Fibroblast of lung (primary cell): ENCODE results near the gene PLEKHA4. TPM values are rescaled to one million over a fixed set of nuclear protein-coding genes. Genes with fewer than 3 reads are reported as not detected.
A peak's percentile ranks its signal among the peaks of the same experiment; 100 is the strongest.

ENCODE experiments used
- DNase-seq, 2 donors: peaks; one replicate each; pipeline versions ENCODE4 v3.0.0 to v3.0.0-alpha.2; 2010; ENCODE audit warnings: low read depth in 2 of 2
- H2AFZ ChIP-seq: 2 replicates; pipeline ENCODE4 v1.5.1; 2012; ENCODE audit warnings: low read length, control low read depth, inconsistent platforms
- H3K27ac ChIP-seq: 2 replicates; pipeline ENCODE4 v1.5.1; 2011; ENCODE audit warnings: low read length, control low read depth; ENCODE audit not compliant: insufficient read depth
- H3K27me3 ChIP-seq: 2 replicates; pipeline ENCODE4 v1.5.1; 2011; ENCODE audit warnings: mild to moderate bottlenecking, low read length; ENCODE audit not compliant: control insufficient read depth, insufficient read depth
- H3K36me3 ChIP-seq: 2 replicates; pipeline ENCODE4 v1.5.1; 2011; ENCODE audit warnings: low read length; ENCODE audit not compliant: control insufficient read depth, insufficient read depth
- H3K4me1 ChIP-seq: 2 replicates; pipeline ENCODE4 v1.5.1; 2011; ENCODE audit warnings: low read length; ENCODE audit not compliant: control insufficient read depth, insufficient read depth; ENCODE audit errors: extremely low read depth
- H3K4me2 ChIP-seq: 2 replicates; pipeline ENCODE4 v1.5.1; 2011; ENCODE audit warnings: low read length, control low read depth; ENCODE audit not compliant: insufficient read depth; ENCODE audit errors: extremely low read depth
- H3K4me3 ChIP-seq, 4 experiments: fragments of 200-600 bp in 1 of 4; sonication (generic) in 1 of 4; replicated peaks in 1 of 4; 2 replicates each; pipeline ENCODE4 v1.5.1; 2011 to 2016; ENCODE audit warnings: low read length in 4 of 4, low read depth in 3 of 4, mild to moderate bottlenecking in 3 of 4, control low read depth in 2 of 4, inconsistent platforms in 1 of 4, mixed read lengths in 1 of 4; ENCODE audit not compliant: insufficient read depth in 1 of 4; ENCODE audit errors: control extremely low read depth in 1 of 4
- H3K79me2 ChIP-seq: 2 replicates; pipeline ENCODE4 v1.5.1; 2012; ENCODE audit warnings: mild to moderate bottlenecking, low read length, inconsistent platforms; ENCODE audit not compliant: control insufficient read depth, insufficient read depth
- H3K9ac ChIP-seq: 2 replicates; pipeline ENCODE4 v1.5.1; 2011; ENCODE audit warnings: mild to moderate bottlenecking, low read length, control low read depth; ENCODE audit not compliant: insufficient read depth
- H3K9me3 ChIP-seq: 2 replicates; pipeline ENCODE4 v1.5.1; 2012; ENCODE audit warnings: low read depth, low read length; ENCODE audit not compliant: control insufficient read depth, insufficient read depth
- H4K20me1 ChIP-seq: 2 replicates; pipeline ENCODE4 v1.5.1; 2011; ENCODE audit warnings: low read length; ENCODE audit not compliant: control insufficient read depth, insufficient read depth; ENCODE audit errors: extremely low read depth
- EZH2 ChIP-seq: IDR thresholded peaks from 2 replicates; pipeline ENCODE4 v1.5.1; 2012; ENCODE audit warnings: low read length, control low read depth, mild to moderate bottlenecking; ENCODE audit errors: missing control alignments
- polyA plus RNA-seq, 2 donors: library from polyadenylated mRNA; depleted of rRNA in 1 of 2; stranded (reverse) in 1 of 2; unstranded in 1 of 2; fragments of >200 nt; gene quantifications; 2 replicates each; pipeline ENCODE4 v1.2.1, GENCODE V29; 2011 to 2012; ENCODE audit warnings: missing spikeins in 1 of 2
- total RNA-seq: library from RNA; depleted of rRNA; stranded (reverse); fragments of >200 nt; gene quantifications from 2 replicates; pipeline ENCODE4 v1.2.1, GENCODE V29; 2014
- TF ChIP-seq, protein P1 (sequence below), 2 donors: IDR thresholded peaks in 1 of 2; conservative IDR thresholded peaks in 1 of 2; 1 replicate in 1 of 2; 2 replicates in 1 of 2; pipeline ENCODE4 v1.5.1; 2011 to 2012; ENCODE audit warnings: low read length in 2 of 2, control low read depth in 1 of 2, inconsistent platforms in 1 of 2, low read depth in 1 of 2, mild to moderate bottlenecking in 1 of 2

Gene PLEKHA4
- total and polyA plus RNA-seq, 2 donors (not counting 1 experiment from before 2014, with no cell fraction given) = 6.6 to 20.0 TPM

DNA sequence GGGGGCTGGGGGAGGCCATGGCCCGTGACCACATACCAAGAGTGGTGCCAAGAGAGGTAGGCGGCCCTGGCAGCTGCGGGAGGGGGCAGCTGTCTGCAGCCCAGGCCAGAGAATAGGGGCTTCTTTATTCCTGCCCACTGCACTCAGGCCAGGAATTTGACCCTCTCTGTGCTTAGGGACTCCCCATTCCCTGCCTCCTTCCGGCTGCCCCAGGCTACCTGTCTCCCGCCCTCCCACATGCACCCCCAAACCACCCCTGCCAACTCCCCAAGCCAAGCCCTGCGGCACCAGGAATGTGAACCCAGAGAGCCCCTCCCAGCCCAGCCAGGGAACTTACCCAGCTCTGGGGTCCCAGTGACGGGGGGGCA is 687 bp downstream of the PLEKHA4 start:
- peak overlapping the region; percentile 94 for H3K4me2 ChIP-seq
- no peaks in the 10 kb centered on the region for H3K9me3 ChIP-seq
- H4K20me1 ChIP-seq = no peaks in the 10 kb centered on the region
- peak overlapping the region; percentile 86 for H3K27ac ChIP-seq
- TF ChIP-seq EZH2 = no peak
- TF ChIP-seq, protein P1, sequence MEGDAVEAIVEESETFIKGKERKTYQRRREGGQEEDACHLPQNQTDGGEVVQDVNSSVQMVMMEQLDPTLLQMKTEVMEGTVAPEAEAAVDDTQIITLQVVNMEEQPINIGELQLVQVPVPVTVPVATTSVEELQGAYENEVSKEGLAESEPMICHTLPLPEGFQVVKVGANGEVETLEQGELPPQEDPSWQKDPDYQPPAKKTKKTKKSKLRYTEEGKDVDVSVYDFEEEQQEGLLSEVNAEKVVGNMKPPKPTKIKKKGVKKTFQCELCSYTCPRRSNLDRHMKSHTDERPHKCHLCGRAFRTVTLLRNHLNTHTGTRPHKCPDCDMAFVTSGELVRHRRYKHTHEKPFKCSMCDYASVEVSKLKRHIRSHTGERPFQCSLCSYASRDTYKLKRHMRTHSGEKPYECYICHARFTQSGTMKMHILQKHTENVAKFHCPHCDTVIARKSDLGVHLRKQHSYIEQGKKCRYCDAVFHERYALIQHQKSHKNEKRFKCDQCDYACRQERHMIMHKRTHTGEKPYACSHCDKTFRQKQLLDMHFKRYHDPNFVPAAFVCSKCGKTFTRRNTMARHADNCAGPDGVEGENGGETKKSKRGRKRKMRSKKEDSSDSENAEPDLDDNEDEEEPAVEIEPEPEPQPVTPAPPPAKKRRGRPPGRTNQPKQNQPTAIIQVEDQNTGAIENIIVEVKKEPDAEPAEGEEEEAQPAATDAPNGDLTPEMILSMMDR (conservative IDR thresholded peaks at IDR 0.05 in 1 of 2, IDR thresholded peaks at IDR 0.05 in 1 of 2; ENCODE audit: low read depth in 1 of 2, low read length in 2 of 2) = no peak
- no peak for DNase-seq
- H3K9ac ChIP-seq = peak overlapping the region; percentile 60
- peaks cover 10% of the 10 kb centered on the region for H3K36me3 ChIP-seq
- H3K4me1 ChIP-seq = peaks cover 7% of the 10 kb centered on the region
- no peaks in the 10 kb centered on the region for H3K27me3 ChIP-seq
- peak overlapping the region; percentile 67 for H2AFZ ChIP-seq
- H3K79me2 ChIP-seq = peaks cover 24% of the 10 kb centered on the region
- H3K4me3 ChIP-seq = peak overlapping the region; percentile 64 to 77 (median 68)

DNA sequence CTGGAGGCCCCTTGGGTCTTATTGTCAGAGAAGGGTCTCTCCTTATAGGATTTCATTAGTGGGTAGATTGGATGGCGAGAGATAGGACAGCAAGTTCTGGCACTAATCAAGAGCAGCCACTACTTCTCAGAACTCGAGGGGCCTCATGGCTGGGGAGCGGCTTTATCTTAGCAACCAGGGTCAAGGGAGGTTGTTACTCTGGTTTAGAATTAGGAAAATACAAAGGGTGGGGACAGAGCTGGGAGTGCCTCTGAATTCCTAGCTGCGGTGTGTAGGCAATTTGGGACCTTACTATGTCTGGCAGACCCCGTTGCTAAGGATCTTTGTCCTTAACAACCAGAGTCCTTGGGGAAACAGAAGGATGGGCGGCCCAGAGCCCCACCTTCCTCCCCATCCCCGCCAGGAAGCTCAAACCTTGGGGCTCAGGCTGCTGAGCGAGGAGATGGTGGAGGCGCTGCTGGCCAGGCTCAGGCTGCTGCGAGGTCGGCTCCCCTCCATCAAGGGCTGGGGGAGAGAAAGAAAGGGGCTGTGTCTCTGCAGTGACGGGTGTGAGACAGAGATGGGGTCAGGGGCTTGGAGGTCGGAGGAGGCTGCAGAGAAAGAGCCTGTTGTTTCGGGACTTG is 1.2 kb downstream of the PLEKHA4 start:
- Histone ChIP-seq H3K79me2 (peaks cover 19% of the 10 kb centered on the region), H3K4me3 (peak overlapping the region; percentile 64 to 77 (median 68)), H4K20me1 (no peaks in the 10 kb centered on the region), H3K36me3 (peaks cover 10% of the 10 kb centered on the region), H3K4me2 (peak overlapping the region; percentile 94), H3K9me3 (no peaks in the 10 kb centered on the region), H3K9ac (peak overlapping the region; percentile 60), H3K27me3 (no peaks in the 10 kb centered on the region), H2AFZ (no peak overlapping the region), H3K27ac (peak overlapping the region; percentile 86), H3K4me1 (peaks cover 7% of the 10 kb centered on the region)
- TF ChIP-seq, protein P1 (conservative IDR thresholded peaks at IDR 0.05 in 1 of 2, IDR thresholded peaks at IDR 0.05 in 1 of 2; ENCODE audit: low read depth in 1 of 2, low read length in 2 of 2) = no peak
- TF ChIP-seq EZH2 = no peak
- no peak for DNase-seq

DNA sequence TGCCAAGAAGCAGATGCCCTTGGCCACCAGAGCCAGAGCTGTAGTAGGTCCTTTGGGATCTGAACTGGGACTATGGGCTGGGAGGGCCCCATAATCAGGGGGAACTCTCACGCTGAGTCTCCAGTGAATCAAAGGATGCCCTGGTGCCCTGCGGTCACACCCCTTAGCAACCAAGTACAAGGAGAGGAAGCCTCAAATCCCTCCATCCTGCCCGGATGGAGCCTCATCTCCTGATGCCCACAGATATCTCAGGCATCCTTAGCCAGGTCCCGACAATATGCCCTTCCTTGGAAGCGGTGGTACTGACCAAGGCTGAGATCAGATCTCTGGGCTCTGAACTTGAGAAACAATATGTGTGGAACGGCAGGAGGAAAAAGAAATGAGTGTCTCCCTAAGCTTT is 1.7 kb downstream of the PLEKHA4 start:
- peak overlapping the region; percentile 94 for H3K4me2 ChIP-seq
- no peak overlapping the region for H2AFZ ChIP-seq
- H3K36me3 ChIP-seq = peaks cover 10% of the 10 kb centered on the region
- H3K4me3 ChIP-seq = peak overlapping the region; percentile 64 to 77 (median 68)
- H3K27ac ChIP-seq = peak overlapping the region; percentile 86
- H3K27me3 ChIP-seq = no peaks in the 10 kb centered on the region
- H4K20me1 ChIP-seq = no peaks in the 10 kb centered on the region
- DNase-seq = no peak
- H3K4me1 ChIP-seq = peaks cover 7% of the 10 kb centered on the region
- no peak for TF ChIP-seq EZH2
- TF ChIP-seq, protein P1 (conservative IDR thresholded peaks at IDR 0.05 in 1 of 2, IDR thresholded peaks at IDR 0.05 in 1 of 2; ENCODE audit: low read depth in 1 of 2, low read length in 2 of 2) = no peak
- H3K79me2 ChIP-seq = peaks cover 19% of the 10 kb centered on the region
- H3K9me3 ChIP-seq = no peaks in the 10 kb centered on the region
- no peak overlapping the region for H3K9ac ChIP-seq
